ENCODE data around the gene NBPF1. TPM values are rescaled to one million over a fixed set of nuclear protein-coding genes. Genes with fewer than 3 reads are reported as not detected.
"Not testable (repeated sequence)": the region's sequence is repeated elsewhere in the genome, so short reads cannot be mapped to it uniquely, and the experiment has no call there.

Gene NBPF1
- total RNA-seq, 2 donors from 2014 or later: 39.2 to 42.5 TPM

DNA sequence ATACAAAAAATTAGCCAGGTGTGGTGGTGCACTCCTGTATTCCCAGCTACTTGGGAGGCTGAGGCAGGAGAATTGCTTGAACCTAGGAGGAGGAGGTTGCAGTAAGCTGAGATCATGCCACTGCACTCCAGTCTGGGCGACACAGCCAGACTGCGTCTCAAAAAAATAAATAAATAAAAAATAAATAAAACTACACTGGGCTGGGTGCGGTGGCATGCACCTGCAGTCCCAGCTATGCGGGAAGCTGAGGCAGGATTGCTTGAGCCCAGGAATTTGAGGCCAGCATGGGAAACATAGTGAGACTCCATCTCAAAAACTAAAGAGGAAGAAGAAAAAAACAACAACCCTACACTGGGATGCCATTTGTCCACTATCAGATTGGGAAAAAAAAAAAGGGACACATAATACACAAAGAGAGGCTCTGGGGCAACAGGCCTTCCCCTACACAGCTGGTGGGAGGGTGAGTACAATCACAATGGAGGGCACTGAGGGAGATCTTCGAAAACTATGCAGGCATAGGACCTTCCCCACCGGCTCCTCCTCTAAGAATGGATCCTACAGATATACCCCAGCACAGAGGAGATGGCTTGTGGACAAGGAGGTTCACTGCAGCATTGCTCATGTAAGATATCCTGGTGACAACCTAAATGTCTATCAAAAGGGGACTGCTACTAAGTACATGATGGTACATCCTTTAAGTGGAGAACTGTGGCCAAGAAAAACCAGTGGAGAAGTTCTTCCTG, 20.3 kb upstream of the NBPF1 start:
- not testable (repeated sequence) for H3K27ac ChIP-seq (ENCODE audit: low read depth, low read length); H3K27ac Mint-ChIP-seq; H3K4me3 Mint-ChIP-seq; H3K27me3 Mint-ChIP-seq (ENCODE audit: insufficient read depth); H3K4me3 ChIP-seq (ENCODE audit: low read length); H3K4me1 Mint-ChIP-seq; H3K9me3 Mint-ChIP-seq; H3K4me1 ChIP-seq (ENCODE audit: control insufficient read depth, insufficient read depth, low read length); H3K9ac ChIP-seq (ENCODE audit: extremely low read depth, low read length, poor library complexity, severe bottlenecking); H3K27me3 ChIP-seq (ENCODE audit: control insufficient read depth, insufficient read depth, low read length, poor library complexity, severe bottlenecking); H3K9me3 ChIP-seq (ENCODE audit: control insufficient read depth, low read length)
- peaks cover 56% of the 10 kb centered on the region for H3K36me3 Mint-ChIP-seq (ENCODE audit: low read depth)
- 93 to 96% methylated on average over 4 to 6 of the region's 6 CpGs for WGBS, 2 experiments (ENCODE audit: insufficient coverage in 1 of 2, insufficient read length in 1 of 2)
- peak; percentile 47 for DNase-seq
- peaks cover 38% of the 10 kb centered on the region for H3K36me3 ChIP-seq (ENCODE audit: control insufficient read depth, insufficient read depth, low read length)

DNA sequence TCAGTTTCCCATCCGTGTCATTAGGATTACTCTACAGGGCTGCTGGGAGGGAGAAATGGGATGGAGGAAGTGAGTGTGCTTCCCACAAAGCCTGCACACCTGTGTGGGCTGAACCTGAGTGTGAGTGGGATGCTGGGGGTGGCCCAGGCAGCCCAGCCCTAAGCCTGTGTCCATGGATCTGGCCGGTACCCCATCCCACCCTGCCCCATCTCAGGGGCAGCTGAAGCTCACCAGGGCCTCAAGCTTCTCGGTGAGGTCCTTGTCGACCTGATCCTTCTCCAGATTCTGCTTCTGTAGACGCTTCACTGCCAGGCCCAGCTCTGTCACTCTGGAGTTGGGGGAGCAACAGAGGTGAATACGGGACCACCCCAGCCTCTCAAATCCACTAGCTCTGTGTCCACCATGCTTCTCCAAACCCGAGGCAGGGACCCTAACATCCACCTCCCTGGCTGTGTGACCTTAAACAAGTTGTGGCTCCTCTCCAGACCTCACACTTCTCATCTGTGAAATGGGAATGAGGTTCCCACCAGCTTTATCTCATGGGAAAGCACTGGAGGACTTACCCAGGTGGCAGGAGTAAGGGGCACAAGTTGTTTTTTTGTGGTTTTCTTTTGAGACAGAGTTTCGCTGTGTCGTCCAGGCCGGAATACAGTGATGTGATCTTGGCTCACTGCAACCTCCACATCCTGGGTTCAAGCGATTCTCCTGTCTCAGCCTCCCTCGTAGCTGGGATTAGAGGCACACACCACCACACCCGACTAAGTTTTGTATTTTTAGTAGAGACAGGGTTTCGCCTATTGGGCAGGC, 18.9 kb upstream of the NBPF1 start:
- H3K36me3 ChIP-seq (ENCODE audit: control insufficient read depth, insufficient read depth, low read length): peaks cover 43% of the 10 kb centered on the region
- 91 to 93% methylated on average over 9 to 14 of the region's 14 CpGs for WGBS, 2 experiments (ENCODE audit: insufficient coverage in 1 of 2, insufficient read length in 1 of 2)
- not testable (repeated sequence) for H3K4me3 ChIP-seq (ENCODE audit: low read length); H3K9me3 ChIP-seq (ENCODE audit: control insufficient read depth, low read length); H3K27ac ChIP-seq (ENCODE audit: low read depth, low read length); H3K27me3 Mint-ChIP-seq (ENCODE audit: insufficient read depth); H3K27me3 ChIP-seq (ENCODE audit: control insufficient read depth, insufficient read depth, low read length, poor library complexity, severe bottlenecking); H3K9ac ChIP-seq (ENCODE audit: extremely low read depth, low read length, poor library complexity, severe bottlenecking); H3K4me3 Mint-ChIP-seq; H3K4me1 ChIP-seq (ENCODE audit: control insufficient read depth, insufficient read depth, low read length); H3K9me3 Mint-ChIP-seq; H3K4me1 Mint-ChIP-seq
- peak; percentile 43 for DNase-seq
- Mint-ChIP-seq H3K36me3 (ENCODE audit: low read depth) (peaks cover 70% of the 10 kb centered on the region), H3K27ac (peak overlapping the region; percentile 10)

DNA sequence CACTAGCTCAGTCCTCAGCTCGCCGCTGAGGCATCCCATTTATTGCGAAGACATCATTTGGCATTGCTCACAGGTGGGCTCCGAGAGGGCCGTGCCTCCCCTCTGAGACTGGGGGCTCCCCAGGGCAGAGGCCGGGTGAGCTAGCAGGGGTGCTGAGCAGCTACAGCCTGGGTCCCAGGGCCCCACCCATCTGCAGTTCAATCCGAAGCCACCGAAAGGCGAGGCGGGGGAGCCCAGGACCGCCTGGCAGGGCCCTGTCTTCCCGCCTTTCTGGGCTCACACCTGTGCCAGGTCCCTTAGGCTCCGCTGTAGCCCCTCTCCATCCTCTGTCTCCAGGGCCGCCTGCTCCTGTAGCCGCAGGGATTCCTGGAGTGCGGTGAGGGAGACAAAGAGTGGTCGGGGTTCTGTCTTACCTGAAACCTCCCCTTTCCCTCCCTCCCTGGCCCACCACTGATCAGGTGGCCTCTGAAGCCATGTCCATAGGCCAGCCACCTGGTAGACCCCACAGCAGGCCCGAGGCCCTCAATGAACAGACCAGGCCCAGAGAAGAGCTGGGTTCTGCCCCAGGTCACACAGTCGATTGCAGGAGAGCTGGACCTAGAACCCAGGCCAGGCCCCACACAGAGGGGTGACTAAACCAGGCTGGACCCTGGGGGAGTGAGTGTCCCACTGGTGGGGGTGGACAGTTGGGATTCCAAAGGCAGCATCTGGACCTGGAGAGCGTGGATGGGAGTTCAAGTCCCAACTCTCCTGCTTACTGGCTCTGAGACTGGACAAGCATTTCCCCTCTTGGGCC, 18.1 kb upstream of the NBPF1 start:
- Histone ChIP-seq H3K4me3 (ENCODE audit: low read length) (no peak overlapping the region), H3K36me3 (ENCODE audit: control insufficient read depth, insufficient read depth, low read length) (peaks cover 43% of the 10 kb centered on the region), H3K9me3 (ENCODE audit: control insufficient read depth, low read length) (no peaks in the 10 kb centered on the region), H3K4me1 (ENCODE audit: control insufficient read depth, insufficient read depth, low read length) (no peaks in the 10 kb centered on the region), H3K27me3 (ENCODE audit: control insufficient read depth, insufficient read depth, low read length, poor library complexity, severe bottlenecking) (no peaks in the 10 kb centered on the region), H3K9ac (ENCODE audit: extremely low read depth, low read length, poor library complexity, severe bottlenecking) (no peak overlapping the region), H3K27ac (ENCODE audit: low read depth, low read length) (no peak overlapping the region)
- Mint-ChIP-seq H3K4me3 (no peak overlapping the region), H3K36me3 (ENCODE audit: low read depth) (peaks cover 74% of the 10 kb centered on the region), H3K4me1 (no peaks in the 10 kb centered on the region), H3K9me3 (no peaks in the 10 kb centered on the region), H3K27me3 (ENCODE audit: insufficient read depth) (no peaks in the 10 kb centered on the region), H3K27ac (no peak overlapping the region)
- TF ChIP-seq, protein P1, sequence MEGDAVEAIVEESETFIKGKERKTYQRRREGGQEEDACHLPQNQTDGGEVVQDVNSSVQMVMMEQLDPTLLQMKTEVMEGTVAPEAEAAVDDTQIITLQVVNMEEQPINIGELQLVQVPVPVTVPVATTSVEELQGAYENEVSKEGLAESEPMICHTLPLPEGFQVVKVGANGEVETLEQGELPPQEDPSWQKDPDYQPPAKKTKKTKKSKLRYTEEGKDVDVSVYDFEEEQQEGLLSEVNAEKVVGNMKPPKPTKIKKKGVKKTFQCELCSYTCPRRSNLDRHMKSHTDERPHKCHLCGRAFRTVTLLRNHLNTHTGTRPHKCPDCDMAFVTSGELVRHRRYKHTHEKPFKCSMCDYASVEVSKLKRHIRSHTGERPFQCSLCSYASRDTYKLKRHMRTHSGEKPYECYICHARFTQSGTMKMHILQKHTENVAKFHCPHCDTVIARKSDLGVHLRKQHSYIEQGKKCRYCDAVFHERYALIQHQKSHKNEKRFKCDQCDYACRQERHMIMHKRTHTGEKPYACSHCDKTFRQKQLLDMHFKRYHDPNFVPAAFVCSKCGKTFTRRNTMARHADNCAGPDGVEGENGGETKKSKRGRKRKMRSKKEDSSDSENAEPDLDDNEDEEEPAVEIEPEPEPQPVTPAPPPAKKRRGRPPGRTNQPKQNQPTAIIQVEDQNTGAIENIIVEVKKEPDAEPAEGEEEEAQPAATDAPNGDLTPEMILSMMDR (conservative IDR thresholded peaks at IDR 0.05): no peak
- WGBS, 2 experiments (ENCODE audit: insufficient coverage in 1 of 2, insufficient read length in 1 of 2): 92 to 94% methylated on average over 20 of the region's 20 CpGs
- peak; percentile 58 for DNase-seq
